Measurements from ENCODE around the gene KRTAP10-8. TPM values are rescaled to one million over a fixed set of nuclear protein-coding genes. Genes with fewer than 3 reads are reported as not detected.

The KRTAP10-8 gene
- total and polyA plus RNA-seq, 2 experiments from 2014 or later = not detected

DNA sequence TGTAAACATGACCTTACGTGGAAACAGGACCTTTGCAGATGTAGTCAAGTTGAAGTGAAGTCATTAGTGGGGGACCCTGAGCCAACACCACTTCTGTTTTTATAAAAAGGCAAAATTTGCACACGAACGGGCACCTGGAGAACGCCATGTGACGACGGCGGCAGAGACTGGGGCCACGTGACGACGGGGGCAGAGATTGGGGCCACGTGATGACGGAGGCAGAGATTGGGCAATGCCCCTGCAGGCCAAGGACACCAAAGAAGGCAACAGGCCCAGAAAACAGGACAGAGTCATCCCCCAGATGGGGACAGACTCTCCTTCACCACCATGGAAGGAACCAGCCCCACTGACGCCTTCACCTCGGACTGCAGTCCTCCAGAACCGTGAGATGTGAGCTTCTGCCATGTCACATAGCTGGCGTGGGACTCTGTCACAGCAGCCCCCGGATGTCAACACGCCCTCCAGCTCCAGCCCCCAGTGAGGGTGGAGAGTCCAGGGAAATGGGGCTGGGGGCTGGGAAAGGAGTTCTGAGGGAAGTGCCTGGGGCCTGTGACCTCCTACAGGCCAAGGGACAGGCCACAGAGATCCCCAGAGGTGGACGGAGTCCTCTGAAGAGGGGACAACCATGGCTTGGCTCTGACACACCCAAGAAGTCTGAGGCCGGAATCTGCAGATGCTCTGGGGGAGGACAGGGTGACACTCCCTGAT is 38.5 kb downstream of the KRTAP10-8 start (continued):
- TF ChIP-seq ZNF331 (CRISPR knock-in tag; IDR thresholded peaks at IDR 0.05; ENCODE audit: low read depth) = no peak
- TF ChIP-seq EZH2 (IDR thresholded peaks at IDR 0.05; ENCODE audit: low read depth, unreplicated experiment) = no peak
- TF ChIP-seq, protein P1, sequence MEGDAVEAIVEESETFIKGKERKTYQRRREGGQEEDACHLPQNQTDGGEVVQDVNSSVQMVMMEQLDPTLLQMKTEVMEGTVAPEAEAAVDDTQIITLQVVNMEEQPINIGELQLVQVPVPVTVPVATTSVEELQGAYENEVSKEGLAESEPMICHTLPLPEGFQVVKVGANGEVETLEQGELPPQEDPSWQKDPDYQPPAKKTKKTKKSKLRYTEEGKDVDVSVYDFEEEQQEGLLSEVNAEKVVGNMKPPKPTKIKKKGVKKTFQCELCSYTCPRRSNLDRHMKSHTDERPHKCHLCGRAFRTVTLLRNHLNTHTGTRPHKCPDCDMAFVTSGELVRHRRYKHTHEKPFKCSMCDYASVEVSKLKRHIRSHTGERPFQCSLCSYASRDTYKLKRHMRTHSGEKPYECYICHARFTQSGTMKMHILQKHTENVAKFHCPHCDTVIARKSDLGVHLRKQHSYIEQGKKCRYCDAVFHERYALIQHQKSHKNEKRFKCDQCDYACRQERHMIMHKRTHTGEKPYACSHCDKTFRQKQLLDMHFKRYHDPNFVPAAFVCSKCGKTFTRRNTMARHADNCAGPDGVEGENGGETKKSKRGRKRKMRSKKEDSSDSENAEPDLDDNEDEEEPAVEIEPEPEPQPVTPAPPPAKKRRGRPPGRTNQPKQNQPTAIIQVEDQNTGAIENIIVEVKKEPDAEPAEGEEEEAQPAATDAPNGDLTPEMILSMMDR (conservative IDR thresholded peaks at IDR 0.05; ENCODE audit: low read depth in 2 of 2) = no peak
- TF ChIP-seq, protein P2, sequence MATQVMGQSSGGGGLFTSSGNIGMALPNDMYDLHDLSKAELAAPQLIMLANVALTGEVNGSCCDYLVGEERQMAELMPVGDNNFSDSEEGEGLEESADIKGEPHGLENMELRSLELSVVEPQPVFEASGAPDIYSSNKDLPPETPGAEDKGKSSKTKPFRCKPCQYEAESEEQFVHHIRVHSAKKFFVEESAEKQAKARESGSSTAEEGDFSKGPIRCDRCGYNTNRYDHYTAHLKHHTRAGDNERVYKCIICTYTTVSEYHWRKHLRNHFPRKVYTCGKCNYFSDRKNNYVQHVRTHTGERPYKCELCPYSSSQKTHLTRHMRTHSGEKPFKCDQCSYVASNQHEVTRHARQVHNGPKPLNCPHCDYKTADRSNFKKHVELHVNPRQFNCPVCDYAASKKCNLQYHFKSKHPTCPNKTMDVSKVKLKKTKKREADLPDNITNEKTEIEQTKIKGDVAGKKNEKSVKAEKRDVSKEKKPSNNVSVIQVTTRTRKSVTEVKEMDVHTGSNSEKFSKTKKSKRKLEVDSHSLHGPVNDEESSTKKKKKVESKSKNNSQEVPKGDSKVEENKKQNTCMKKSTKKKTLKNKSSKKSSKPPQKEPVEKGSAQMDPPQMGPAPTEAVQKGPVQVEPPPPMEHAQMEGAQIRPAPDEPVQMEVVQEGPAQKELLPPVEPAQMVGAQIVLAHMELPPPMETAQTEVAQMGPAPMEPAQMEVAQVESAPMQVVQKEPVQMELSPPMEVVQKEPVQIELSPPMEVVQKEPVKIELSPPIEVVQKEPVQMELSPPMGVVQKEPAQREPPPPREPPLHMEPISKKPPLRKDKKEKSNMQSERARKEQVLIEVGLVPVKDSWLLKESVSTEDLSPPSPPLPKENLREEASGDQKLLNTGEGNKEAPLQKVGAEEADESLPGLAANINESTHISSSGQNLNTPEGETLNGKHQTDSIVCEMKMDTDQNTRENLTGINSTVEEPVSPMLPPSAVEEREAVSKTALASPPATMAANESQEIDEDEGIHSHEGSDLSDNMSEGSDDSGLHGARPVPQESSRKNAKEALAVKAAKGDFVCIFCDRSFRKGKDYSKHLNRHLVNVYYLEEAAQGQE (IDR thresholded peaks at IDR 0.05; ENCODE audit: unreplicated experiment) = no peak

DNA sequence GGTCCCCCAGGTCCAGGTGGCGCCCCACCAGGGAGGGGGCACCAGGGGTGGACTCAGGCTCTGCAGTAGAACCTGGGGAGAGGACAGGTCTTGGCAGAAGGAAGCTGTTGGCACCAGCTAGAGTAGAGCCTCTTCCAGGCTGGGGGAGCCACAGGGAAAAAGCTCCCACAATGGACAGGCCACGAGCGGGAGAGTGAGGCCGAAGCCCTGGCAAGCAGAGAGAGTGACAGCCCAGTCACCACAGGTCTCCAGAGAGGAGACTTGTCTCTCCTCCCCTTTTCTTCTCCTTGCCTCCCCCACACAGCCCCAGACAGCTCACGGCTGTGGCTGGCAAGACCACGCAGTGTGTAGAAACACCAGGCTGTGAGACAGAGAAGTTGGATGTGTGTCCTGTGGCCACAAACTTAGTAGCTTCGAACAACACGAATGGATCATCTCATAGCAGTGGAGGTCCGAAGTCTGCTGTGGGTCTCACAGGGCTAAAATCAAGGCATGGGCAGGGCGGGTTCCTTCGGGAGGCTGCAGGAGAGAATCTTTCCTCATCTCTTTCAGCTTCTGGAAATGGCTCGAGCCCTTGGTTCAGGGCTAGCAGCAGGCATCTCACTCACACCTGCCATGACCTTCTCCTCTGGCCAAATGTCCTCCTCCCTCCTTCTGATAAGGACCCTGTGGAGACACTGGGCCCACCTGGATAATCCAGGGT is 39.2 kb downstream of the KRTAP10-8 start:
- peaks cover 11% of the 10 kb centered on the region for H3K27me3 Mint-ChIP-seq (ENCODE audit: insufficient read depth, low read depth, poor library complexity)
- H3K36me3 ChIP-seq (ENCODE audit: insufficient read depth) = no peaks in the 10 kb centered on the region
- H3K27ac Mint-ChIP-seq = no peak overlapping the region
- H3K79me2 ChIP-seq (replicated peaks; ENCODE audit: insufficient read depth) = no peaks in the 10 kb centered on the region
- H3K9me3 Mint-ChIP-seq = peaks cover 4% of the 10 kb centered on the region
- no peaks in the 10 kb centered on the region for H3F3A ChIP-seq (replicated peaks; ENCODE audit: low read depth)
- no peaks in the 10 kb centered on the region for H3K9me2 ChIP-seq (ENCODE audit: insufficient read depth)
- H3K27me3 ChIP-seq (ENCODE audit: insufficient read depth) = no peaks in the 10 kb centered on the region
- no peak for ATAC-seq
- DNase-seq (ENCODE audit: low spot score) = no peak
- H3K4me1 ChIP-seq (ENCODE audit: insufficient read depth) = no peaks in the 10 kb centered on the region
- H3K4me3 Mint-ChIP-seq = no peak overlapping the region
- no peak overlapping the region for H3K27ac ChIP-seq (ENCODE audit: low read depth)
- H4K20me1 ChIP-seq (replicated peaks; ENCODE audit: insufficient read depth) = no peaks in the 10 kb centered on the region
- peaks cover 10% of the 10 kb centered on the region for H3K4me1 Mint-ChIP-seq
- H3K36me3 Mint-ChIP-seq (ENCODE audit: low read depth) = no peaks in the 10 kb centered on the region; the same call in 2 of the 3 replicates
- no peak overlapping the region for H2AFZ ChIP-seq
- no peak overlapping the region for H3K4me2 ChIP-seq
- H3K4me3 ChIP-seq = no peak overlapping the region
- TF ChIP-seq JUNB (IDR thresholded peaks at IDR 0.05; ENCODE audit: unreplicated experiment) (no peak), NANOG (IDR thresholded peaks at IDR 0.05; ENCODE audit: borderline replicate concordance) (no peak), EZH2 (IDR thresholded peaks at IDR 0.05; ENCODE audit: low read depth, unreplicated experiment) (no peak), ZNF331 (CRISPR knock-in tag; IDR thresholded peaks at IDR 0.05; ENCODE audit: low read depth) (no peak), CREB1 (CRISPR knock-in tag; IDR thresholded peaks at IDR 0.05; ENCODE audit: low read depth) (no peak), EZH2phosphoT487 (IDR thresholded peaks at IDR 0.05; ENCODE audit: unreplicated experiment) (no peak)
- TF ChIP-seq, protein P1 (conservative IDR thresholded peaks at IDR 0.05; ENCODE audit: low read depth in 2 of 2) = no peak
- TF ChIP-seq, protein P2 (IDR thresholded peaks at IDR 0.05; ENCODE audit: unreplicated experiment) = no peak
